HPDE6-E6E7 (cell line): Measurements from ENCODE around the gene TRPM2.
"Not testable (repeated sequence)": the region's sequence is repeated elsewhere in the genome, so short reads cannot be mapped to it uniquely, and the experiment has no call there.

Experiments used
- DNase-seq: peaks from one replicate; pipeline ENCODE4 v3.0.0; 2011; ENCODE audit warnings: missing footprints; ENCODE audit errors: extremely low spot score

Gene TRPM2

DNA sequence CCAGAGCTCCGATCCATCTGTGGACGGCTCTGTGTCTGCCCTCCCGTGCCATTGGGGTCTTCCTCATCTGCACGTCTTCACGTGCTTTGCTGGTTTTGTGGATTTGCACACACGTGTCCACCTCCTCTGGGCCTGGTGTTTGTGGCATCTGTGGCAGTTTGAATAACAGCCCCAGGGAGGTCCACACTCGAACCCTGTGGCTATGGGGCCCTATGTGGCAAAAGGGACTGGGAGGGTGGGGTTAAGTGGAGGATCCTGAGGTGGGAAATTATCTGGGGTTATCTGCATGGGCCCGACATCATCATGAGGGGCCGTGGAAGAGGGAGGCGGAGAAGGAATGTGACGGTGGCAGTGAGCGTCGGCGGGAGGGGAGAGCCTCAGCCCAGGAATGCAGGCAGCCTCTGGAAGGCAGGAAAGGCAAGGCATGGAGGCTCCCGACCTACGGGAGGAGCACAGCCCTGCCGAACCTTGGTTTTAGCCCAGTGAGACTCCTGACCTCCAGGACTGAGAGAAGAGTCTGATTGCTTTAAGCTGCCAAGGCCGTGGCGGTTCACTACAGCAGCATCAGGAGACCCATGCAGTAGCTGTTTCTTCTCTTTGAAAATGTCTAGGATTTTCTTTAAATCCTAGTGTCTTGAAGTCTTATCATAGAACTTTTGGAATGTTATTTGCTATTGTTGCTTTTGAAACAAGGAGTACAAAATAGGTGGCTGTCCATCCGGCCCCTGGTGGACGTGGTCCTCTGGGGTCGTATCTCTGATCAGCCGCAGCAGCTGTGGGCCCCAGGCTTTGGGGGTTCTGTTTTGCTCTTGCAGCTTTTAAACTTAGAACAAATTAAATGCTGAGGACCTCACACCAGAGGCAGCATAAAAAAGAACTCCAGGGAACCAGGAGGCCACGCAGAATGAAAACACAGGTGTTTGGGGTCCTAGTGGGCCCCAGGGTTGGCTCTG is 61.9 kb downstream of the TRPM2 start:
- DNase-seq = no peak

DNA sequence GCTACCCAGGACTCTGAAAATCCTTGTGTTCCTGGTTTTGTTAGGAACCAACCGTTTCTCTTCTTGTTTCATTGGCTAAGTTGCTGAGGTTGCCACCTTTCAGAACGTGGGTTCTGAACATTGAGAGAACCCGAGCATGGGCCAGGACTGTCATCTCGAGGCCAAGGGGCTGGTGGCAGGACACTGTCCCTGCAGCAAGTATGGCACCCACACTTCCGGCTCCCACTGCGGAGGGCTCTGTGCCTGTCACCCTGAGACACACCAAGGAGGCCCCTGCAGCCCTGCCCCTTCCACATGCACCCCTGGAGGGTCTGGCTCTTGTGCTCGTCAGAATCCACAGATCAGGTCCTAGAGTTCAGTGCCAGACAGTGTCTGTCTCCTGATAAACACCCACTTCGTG is 62.8 kb downstream of the TRPM2 start:
- no peak for DNase-seq

GRCh38 chr21:44417621-44418107 is 64.2 kb downstream of the TRPM2 start:
- not testable (repeated sequence) for DNase-seq

DNA sequence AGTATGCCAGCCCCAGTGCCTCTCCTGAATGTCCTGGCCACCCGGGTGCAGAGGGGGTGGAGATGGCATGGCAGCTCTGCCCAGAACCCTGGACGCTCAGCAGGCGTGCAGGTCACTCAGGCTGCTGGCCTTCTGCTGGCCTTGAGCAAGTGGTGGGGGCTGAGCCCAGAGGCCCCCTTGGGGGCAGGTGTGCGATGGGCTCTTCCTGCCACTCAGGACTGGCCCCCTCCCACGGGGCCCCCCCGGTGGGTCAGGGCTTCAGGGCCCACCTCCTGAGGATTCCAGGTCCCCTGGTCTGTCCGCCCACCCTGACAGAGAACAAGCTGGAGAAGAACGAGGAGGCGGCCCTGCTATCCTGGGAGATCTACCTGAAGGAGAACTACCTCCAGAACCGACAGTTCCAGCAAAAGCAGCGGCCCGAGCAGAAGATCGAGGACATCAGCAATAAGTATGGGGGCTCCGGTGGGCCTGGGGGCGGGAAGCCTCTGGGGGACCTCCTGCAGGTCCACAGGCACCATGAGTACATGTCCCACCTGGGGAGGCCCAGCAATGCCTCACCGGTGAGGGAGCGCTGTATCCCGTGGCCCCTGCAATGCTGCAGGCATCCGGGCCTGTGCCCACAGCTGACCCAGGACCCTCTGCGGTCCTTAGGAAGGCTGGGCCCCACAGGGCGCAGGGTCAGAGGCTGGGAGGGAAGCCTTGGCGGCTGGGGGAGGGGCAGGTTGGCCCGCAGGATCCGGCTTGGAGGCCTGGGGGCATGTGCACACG is 64.9 kb downstream of the TRPM2 start:
- no peak for DNase-seq

DNA sequence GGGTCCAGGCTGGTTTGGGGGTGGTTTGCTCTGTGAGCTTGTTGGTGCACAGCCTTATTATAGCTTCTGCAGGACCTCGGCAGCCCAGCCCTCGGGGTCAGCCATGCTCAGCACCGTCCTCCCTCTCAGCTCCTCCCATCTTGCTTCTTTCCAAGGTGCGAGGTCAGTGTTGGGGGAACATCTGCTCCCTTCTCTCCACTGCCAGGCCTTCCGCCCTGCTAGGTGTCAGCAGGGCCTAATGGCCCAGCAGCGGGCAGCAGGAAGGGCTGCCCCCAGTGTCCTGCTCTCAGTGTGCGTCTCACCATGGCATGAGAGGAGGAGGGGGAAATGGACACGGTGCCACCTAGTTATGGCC is 65.4 kb downstream of the TRPM2 start:
- no peak for DNase-seq

DNA sequence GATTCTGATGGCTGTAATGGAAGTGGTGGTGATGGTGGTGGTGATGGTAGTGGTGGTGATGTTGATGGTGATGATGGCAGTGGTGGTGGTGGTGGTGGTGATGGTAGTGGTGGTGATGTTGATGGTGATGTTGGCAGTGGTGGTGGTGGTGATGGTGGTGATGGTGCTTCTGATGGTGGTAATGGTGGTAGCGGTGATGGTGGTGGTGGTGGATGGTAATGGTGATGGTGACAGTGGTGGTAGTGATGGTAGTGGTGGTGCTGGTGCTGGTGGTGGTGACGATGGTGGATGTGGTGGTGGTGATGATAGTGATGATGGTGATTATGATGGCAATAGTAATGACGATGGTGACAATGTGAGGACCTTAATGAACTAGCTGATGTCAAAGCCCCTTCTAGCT is 66.3 kb downstream of the TRPM2 start:
- no peak for DNase-seq

GRCh38 chr21:44420416-44421205 is 67.2 kb downstream of the TRPM2 start:
- DNase-seq = no peak

DNA sequence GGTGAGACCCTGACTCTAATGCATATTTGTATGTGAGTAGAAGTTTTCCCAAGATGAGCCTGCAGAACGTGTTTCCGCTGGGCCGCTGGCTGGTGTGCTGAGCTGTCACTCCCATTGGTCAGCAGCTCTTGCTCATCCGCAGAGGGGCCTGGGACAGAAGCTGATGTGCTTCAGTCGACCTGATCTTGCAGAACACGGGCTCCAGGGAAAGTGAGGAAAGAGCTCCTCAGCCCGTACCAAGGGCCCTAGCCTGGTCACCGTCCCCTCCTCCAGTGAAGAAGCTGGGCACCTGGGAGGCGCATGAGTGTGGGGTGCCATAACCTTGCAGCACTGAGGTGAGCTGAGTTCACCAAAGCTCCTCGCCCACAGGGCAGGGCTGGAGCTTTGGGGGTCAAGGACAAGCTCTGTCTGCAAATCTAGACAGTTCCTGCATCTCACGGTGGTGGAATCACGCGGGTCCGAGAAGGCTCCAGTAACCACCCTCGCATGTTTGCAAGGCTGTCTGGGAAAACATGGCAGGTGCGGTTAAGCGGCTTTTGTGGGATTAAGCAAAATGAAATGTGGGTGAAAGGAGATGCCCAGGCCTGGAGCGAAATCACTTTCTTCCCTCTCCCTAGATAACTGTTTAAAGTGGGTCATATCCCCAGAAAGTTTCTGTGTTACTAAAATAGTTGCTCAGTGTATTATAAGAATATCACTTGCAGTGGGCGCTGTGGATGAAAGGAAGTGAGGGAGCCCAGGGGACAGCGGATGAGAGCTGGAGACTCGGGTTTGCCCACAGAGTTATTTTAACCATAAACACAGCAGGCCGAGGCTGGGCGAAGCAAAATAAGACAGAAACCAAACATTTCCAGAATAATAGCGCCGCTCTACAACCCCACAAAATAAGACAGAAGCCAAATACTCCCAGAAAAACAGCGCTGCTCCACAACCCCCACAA is 68.8 kb downstream of the TRPM2 start:
- DNase-seq = no peak

GRCh38 chr21:44423312-44423821 is 69.9 kb downstream of the TRPM2 start:
- no peak for DNase-seq

- no peak for DNase-seq
Measured at GRCh38 chr21:44423941-44424607, 70.7 kb downstream of the TRPM2 start.

- no peak for DNase-seq
Measured at GRCh38 chr21:44424608-44425306, 71.3 kb downstream of the TRPM2 start.

- no peak for DNase-seq
Measured at GRCh38 chr21:44425307-44425894, 72.0 kb downstream of the TRPM2 start.

DNA sequence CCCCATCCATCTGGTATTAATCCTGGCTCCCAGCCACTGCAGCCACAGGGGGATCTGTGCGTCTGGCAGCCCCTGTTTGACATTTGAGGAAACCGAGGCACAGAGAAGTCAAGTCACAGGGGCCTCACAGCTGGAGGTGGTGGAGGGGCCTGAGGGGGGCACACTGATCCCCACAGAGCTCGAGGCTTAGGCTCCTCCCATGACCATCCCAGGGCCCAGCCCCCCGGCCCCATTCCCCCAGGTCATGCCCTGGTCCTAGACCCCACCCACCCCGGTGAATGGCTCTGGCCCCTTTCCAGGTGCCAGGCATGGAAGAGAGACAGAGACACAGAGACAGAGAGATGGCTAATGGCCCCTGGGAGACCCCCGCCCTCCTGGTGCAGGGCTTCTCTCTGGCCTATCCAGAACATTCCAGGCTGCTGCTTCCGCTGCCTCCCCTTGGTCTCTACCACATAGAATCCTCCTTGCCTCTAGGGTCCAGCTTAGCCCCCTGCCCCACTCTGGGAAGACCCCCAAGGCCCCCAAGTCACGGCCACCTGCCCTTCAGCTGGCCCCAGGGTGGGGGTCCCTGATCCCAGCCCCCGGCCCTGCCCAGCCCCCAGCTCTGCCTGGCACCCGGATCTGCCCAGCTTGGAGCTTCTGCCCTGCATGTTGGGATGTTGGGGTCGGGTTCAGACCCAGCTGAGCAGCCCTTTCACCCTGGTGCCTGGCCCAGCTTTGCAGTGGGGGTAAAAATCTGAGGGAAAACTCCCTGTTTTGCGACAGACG is 72.7 kb downstream of the TRPM2 start:
- no peak for DNase-seq

GRCh38 chr21:44426663-44427191 is 73.3 kb downstream of the TRPM2 start:
- DNase-seq = no peak

DNA sequence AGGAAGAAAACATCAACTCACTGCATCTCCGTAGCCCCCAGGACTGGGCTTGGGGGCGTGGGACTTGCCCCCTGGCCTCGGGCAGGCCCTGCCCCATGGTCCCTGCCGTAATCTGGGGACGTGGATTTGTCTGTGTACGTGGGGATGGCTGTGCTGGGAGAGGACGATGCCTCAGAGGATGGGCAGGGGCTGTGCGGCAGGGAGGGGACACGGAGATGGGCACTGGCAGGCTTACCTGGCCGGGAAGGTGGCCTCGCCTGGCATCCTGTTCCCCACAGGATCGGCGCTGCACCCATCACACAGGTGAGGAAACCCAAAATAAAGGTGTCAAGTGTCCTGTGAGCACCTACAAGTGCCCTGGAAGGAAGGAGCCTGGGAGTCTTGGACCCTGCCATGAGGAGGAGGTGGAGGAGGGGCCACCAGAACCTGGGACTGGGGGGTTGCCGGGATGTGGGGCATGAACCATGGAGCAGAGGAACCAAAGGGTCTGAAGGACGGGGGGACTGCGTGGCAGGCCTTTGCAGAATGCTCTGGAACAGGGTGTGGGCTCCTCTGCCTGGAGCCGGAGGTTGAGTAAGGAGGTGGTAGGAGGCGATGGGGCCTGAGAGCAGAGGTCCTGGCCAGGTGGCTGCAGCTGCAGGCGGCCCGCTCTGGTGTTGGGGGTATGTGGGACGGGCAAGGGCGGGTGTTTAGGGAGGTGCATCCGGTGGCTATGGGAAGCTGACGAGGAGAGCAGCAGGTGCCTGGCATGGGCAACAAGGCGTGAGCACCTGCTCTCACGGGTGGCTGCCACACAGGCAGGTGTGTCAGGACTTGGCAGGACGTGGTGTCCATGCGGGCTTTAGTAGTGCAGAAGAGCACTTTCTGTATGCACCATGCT is 74.1 kb downstream of the TRPM2 start:
- DNase-seq = no peak

DNA sequence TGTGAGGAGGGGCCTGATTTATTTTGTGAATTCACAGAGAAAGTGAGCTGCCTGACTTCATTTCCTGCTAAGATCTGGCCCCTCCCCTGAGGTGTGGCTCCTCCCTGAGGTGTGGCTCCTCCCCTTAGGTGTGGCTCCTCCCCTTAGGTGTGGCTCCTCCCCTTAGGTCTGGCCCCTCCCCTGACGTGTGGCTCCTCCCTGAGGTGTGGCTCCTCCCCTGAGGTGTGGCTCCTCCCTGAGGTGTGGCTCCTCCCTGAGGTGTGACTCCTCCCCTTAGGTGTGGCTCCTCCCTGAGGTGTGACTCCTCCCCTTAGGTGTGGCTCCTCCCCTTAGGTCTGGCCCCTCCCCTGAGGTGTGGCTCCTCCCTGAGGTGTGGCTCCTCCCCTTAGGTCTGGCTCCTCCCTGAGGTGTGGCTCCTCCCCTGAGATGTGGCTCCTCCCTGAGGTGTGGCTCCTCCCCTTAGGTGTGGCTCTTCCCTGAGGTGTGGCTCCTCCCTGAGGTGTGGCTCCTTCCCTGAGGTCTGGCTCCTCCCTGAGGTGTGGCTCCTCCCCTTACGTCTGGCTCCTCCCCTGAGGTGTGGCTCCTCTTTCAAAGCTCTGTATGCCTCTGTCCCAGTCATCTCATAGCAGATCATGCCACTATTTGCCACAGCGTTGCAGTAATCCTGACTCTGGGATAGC is 75.0 kb downstream of the TRPM2 start:
- no peak for DNase-seq
